Measurements from ENCODE around the gene POLR1G. TPM values are rescaled to one million over a fixed set of nuclear protein-coding genes. Genes with fewer than 3 reads are reported as not detected.
A peak's percentile ranks its signal among the peaks of the same experiment; 100 is the strongest.

Gene POLR1G
- total and polyA plus RNA-seq, 2 donors from 2014 or later: 2.4 to 3.9 TPM

DNA sequence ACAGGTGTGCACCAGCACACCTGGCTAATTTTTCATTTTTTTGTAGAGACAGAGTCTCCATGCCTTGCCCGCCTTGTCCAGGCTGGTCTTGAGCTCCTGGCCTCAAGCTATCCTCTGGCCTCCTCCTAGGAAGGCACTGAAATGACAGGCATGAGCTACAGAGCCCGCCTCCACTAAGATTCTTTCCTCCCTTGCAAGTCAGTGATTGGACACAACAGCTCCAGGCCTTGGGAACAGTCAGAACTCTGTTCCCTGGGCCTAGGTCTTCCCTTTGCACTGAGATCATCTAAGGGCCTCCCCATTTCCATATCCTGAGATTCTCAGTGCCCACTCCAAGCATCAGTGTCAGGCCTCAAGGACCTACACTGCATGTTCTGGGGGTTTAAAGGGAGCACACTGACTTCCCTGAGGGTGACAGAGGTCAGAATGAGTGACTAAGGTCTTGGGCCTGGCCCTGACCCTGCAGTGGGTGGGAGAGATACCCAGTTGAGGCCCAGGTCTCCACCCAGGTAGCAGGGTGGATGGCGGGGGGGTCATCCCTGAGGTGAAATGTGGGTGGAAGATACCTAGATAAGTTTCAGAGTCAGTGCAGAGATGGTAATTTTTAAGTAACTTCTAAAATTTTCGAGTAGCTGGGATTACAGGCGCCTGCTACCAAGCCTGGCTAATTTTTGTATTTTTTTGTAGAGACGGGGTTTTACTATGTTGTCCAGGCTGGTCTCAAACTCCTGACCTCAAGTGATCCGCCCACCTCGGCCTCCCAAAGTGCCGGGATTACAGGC lies 34.6 kb downstream of the POLR1G start:
- TF ChIP-seq, protein P1, sequence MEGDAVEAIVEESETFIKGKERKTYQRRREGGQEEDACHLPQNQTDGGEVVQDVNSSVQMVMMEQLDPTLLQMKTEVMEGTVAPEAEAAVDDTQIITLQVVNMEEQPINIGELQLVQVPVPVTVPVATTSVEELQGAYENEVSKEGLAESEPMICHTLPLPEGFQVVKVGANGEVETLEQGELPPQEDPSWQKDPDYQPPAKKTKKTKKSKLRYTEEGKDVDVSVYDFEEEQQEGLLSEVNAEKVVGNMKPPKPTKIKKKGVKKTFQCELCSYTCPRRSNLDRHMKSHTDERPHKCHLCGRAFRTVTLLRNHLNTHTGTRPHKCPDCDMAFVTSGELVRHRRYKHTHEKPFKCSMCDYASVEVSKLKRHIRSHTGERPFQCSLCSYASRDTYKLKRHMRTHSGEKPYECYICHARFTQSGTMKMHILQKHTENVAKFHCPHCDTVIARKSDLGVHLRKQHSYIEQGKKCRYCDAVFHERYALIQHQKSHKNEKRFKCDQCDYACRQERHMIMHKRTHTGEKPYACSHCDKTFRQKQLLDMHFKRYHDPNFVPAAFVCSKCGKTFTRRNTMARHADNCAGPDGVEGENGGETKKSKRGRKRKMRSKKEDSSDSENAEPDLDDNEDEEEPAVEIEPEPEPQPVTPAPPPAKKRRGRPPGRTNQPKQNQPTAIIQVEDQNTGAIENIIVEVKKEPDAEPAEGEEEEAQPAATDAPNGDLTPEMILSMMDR (IDR thresholded peaks at IDR 0.05; ENCODE audit: borderline replicate concordance, extremely low read depth, insufficient read depth): no peak
- H3K4me3 ChIP-seq (ENCODE audit: low read length in 3 of 3): no peak overlapping the region
- no peaks in the 10 kb centered on the region for H3K27me3 ChIP-seq (ENCODE audit: control insufficient read depth, insufficient read depth, low read length)
- intact Hi-C loops (cut with DNase I): no loop called here
- H3K36me3 ChIP-seq (ENCODE audit: control insufficient read depth in 2 of 3, insufficient read depth in 3 of 3, low read length in 3 of 3): no peaks in the 10 kb centered on the region
- H3K27ac ChIP-seq (ENCODE audit: low read depth in 2 of 2, low read length in 2 of 2): peak overlapping the region in 1 of 2 donors; percentile 88
- peaks cover 0 to 10% (median 5%) of the 10 kb centered on the region in 3 donors for H3K4me1 ChIP-seq (ENCODE audit: control insufficient read depth in 2 of 3, insufficient read depth in 2 of 3, low read depth in 1 of 3, low read length in 3 of 3)
- peak in 1 of 5 donors; percentile 48 for DNase-seq
- no peak for FAIRE-seq
- H3K9ac ChIP-seq (ENCODE audit: low read length in 3 of 3): no peak overlapping the region
- no peaks in the 10 kb centered on the region for H3K9me3 ChIP-seq (ENCODE audit: control insufficient read depth in 2 of 3, insufficient read depth in 1 of 3, low read length in 3 of 3)

DNA sequence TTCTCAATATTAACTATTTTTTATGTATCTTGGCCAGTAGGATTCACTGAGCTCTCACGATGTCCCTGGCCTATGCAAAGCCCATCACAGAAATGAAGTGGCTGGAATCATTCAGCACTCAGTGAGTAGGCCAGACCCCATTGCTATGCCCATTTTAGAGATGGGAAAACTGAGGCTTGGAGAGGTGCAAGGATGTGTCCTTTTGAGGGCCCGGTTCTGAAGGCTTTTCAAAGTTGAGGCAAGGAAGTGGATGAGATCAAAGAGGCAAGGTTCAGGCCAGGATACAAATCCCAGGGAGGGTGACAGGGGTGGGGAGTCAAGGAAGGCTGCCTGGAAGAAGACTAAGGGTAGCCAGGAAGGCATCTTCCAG lies 35.9 kb downstream of the POLR1G start:
- FAIRE-seq (no peak), DNase-seq (no peak)
- peaks cover 0 to 10% (median 5%) of the 10 kb centered on the region in 3 donors for H3K4me1 ChIP-seq (ENCODE audit: control insufficient read depth in 2 of 3, insufficient read depth in 2 of 3, low read depth in 1 of 3, low read length in 3 of 3)
- peak overlapping the region in 1 of 2 donors; percentile 93 for H3K27ac ChIP-seq (ENCODE audit: low read depth in 2 of 2, low read length in 2 of 2)
- H3K9ac ChIP-seq (ENCODE audit: low read length in 3 of 3): no peak overlapping the region
- H3K27me3 ChIP-seq (ENCODE audit: control insufficient read depth, insufficient read depth, low read length): no peaks in the 10 kb centered on the region
- TF ChIP-seq, protein P1 (IDR thresholded peaks at IDR 0.05; ENCODE audit: borderline replicate concordance, extremely low read depth, insufficient read depth): no peak
- no peaks in the 10 kb centered on the region for H3K36me3 ChIP-seq (ENCODE audit: control insufficient read depth in 2 of 3, insufficient read depth in 3 of 3, low read length in 3 of 3)
- intact Hi-C loops (cut with DNase I): no loop called here
- no peak overlapping the region for H3K4me3 ChIP-seq (ENCODE audit: low read length in 3 of 3)
- no peaks in the 10 kb centered on the region for H3K9me3 ChIP-seq (ENCODE audit: control insufficient read depth in 2 of 3, insufficient read depth in 1 of 3, low read length in 3 of 3)

GRCh38 chr19:45442778-45443461 lies 36.5 kb downstream of the POLR1G start:
- H3K36me3 ChIP-seq (ENCODE audit: control insufficient read depth in 2 of 3, insufficient read depth in 3 of 3, low read length in 3 of 3): no peaks in the 10 kb centered on the region
- peaks cover 0 to 10% (median 5%) of the 10 kb centered on the region in 3 donors for H3K4me1 ChIP-seq (ENCODE audit: control insufficient read depth in 2 of 3, insufficient read depth in 2 of 3, low read depth in 1 of 3, low read length in 3 of 3)
- FAIRE-seq (no peak), DNase-seq (peak in 4 of 5 donors; percentile 40 to 77 (median 62))
- peak overlapping the region in 2 of 3 donors; percentile 43 to 45 for H3K9ac ChIP-seq (ENCODE audit: low read length in 3 of 3)
- H3K27me3 ChIP-seq (ENCODE audit: control insufficient read depth, insufficient read depth, low read length): no peaks in the 10 kb centered on the region
- intact Hi-C loops (cut with DNase I): no loop called here
- TF ChIP-seq, protein P1 (IDR thresholded peaks at IDR 0.05; ENCODE audit: borderline replicate concordance, extremely low read depth, insufficient read depth): no peak
- H3K27ac ChIP-seq (ENCODE audit: low read depth in 2 of 2, low read length in 2 of 2): peak overlapping the region; percentile 64 to 93
- peak overlapping the region; percentile 40 to 66 (median 52) for H3K4me3 ChIP-seq (ENCODE audit: low read length in 3 of 3)
- no peaks in the 10 kb centered on the region for H3K9me3 ChIP-seq (ENCODE audit: control insufficient read depth in 2 of 3, insufficient read depth in 1 of 3, low read length in 3 of 3)

Measured in kidney (tissue), 14 donors.